ENCODE measurements around the gene CCDC117. TPM values are rescaled to one million over a fixed set of nuclear protein-coding genes. Genes with fewer than 3 reads are reported as not detected.

The CCDC117 gene
- polyA plus RNA-seq, 1 of the 3 experiments (the other 2 are of a cell fraction) = 4.2 TPM

DNA sequence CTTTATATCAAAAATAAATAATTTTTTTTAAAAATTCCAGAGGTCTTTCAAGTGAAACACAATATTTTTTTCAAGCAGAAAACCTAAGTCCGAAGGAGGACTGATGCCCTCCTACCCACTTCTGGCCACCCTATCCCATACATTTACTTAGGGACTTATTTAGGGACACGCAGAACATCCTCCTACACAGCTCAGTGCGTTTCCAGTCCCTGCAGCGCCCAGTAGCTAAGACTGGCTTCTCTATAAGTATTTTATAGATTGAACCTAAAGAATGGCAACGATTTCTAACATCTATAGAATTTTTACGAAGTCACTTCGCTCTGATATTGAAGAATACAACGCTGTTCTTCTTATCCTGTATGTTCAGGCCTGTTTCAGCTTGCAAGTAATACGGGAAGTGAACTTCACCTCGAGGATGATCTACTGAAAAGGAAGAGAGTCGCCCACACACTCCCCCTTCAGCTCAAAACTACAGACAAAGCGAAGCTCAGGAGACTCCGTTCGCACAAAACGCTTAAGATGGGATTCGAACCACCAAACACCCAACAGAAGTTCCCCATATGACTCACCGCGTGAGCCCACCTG is 31.2 kb upstream of the CCDC117 start (continued):
- TF ChIP-seq NRF1 (IDR thresholded peaks at IDR 0.05; ENCODE audit: low read depth, low read length) (no peak), EZH2phosphoT487 (IDR thresholded peaks at IDR 0.05; ENCODE audit: borderline replicate concordance, low read depth) (no peak), CTCF (IDR thresholded peaks at IDR 0.05) (no peak), FOSL2 (IDR thresholded peaks at IDR 0.05; ENCODE audit: borderline replicate concordance, low read depth) (peak; percentile 77), RXRA (IDR thresholded peaks at IDR 0.05; ENCODE audit: borderline replicate concordance, low read depth) (no peak), USF2 (IDR thresholded peaks at IDR 0.05; ENCODE audit: borderline replicate concordance, low read depth, low read length) (no peak)

DNA sequence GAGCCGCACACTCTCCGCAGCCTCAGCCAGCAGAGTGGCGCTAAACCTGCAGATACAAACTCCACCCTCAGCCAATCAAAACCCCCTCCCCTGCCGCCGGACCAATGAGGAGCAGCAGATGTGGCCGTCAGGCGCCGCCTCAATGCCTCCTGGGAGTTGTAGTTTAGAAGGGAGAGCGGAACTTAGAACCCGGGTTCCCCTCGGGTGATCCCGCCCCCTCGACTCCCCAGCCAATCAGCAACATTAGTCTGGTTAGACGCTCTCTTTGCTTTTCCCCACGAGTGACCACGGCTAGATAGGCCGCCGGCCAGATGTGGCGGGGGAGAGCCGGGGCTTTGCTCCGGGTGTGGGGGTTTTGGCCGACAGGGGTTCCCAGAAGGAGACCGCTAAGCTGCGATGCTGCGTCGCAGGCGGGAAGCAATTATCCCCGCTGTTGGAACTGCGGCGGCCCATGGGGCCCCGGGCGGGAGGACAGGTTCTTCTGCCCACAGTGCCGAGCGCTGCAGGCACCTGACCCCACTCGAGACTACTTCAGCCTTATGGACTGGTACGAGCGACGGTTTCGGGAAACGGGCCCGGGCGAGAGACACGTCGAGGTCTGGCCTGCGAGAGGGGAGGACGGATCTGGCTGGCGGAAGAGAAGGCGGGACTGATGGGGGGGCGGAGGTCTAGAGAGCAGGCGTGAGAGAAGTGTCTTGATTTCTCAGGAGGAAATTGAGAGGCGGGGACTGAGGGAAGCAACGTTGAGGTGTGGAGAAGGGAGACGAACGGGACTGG is 30.5 kb upstream of the CCDC117 start, which contains the start of the genes CHEK2 and HSCB:
Gene CHEK2 (minus strand): TSS at position 36 of the 777 bp plus-strand sequence. CDS start 7,099 bp downstream, outside the sequence.
Gene HSCB (plus strand): TSS at position 255 of the 777 bp plus-strand sequence. CDS start 57 bp downstream, at position 312.
- DNase-seq = peak; percentile 94
- peak within 1 kb of the TSS; percentile 96 to 99 for H3K27ac ChIP-seq (ENCODE audit: low read depth in 2 of 2, low read length in 1 of 2)
- peaks cover 42% of the 10 kb centered on the region for H3K79me2 ChIP-seq (ENCODE audit: insufficient read depth)
- ChIA-PET POLR2A (interaction anchor here (0.9 to 1.3 kb wide), 2 partner anchors 58 to 62 kb away, joined by 3 read pairs; partner anchors contain the start of gene TTC28), CTCF (interaction anchor here (1.0 kb wide), 1 partner anchor 87 kb away, joined by 3 read pairs; no protein-coding TSS in a partner anchor)
- peak within 1 kb of the TSS; percentile 98 for H2AFZ ChIP-seq (ENCODE audit: low read depth)
- peak within 1 kb of the TSS; percentile 90 for H3K4me2 ChIP-seq
- H3K9me2 ChIP-seq = no peaks in the 10 kb centered on the region
- 0% methylated on average over 32 of the region's 54 CpGs for WGBS (ENCODE audit: low lambda C conversion rate)
- peak within 1 kb of the TSS; percentile 74 to 90 for H3K4me3 ChIP-seq (ENCODE audit: low read depth in 2 of 2, low read length in 1 of 2)
- peaks cover 19% of the 10 kb centered on the region in 2 experiments for H3K36me3 ChIP-seq (replicated peaks in 1 of 2; ENCODE audit: control insufficient read depth in 1 of 2, insufficient read depth in 2 of 2, low read length in 1 of 2)
- H3K4me1 ChIP-seq (ENCODE audit: control insufficient read depth in 1 of 2, insufficient read depth in 2 of 2, low read depth in 1 of 2, low read length in 1 of 2) = peaks cover 0 to 11% of the 10 kb centered on the region in 2 experiments; a peak in 1 of 4 replicates
- H3K9ac ChIP-seq = peak within 1 kb of the TSS; percentile 95
- no peaks in the 10 kb centered on the region for H3K27me3 ChIP-seq (ENCODE audit: insufficient read depth)
- H3K9me3 ChIP-seq = no peaks in the 10 kb centered on the region
- peaks cover 11% of the 10 kb centered on the region for H3F3A ChIP-seq (replicated peaks; ENCODE audit: insufficient read depth)
- H4K20me1 ChIP-seq (ENCODE audit: insufficient read depth) = no peaks in the 10 kb centered on the region
- peak; percentile 15; the same call in 1 of the 2 replicates for TF ChIP-seq TAF1 (IDR thresholded peaks at IDR 0.05; ENCODE audit: borderline replicate concordance, low read depth, low read length)
- peak; percentile 83 for TF ChIP-seq GABPA (IDR thresholded peaks at IDR 0.05; ENCODE audit: low read depth)
- TF ChIP-seq IRF3 (IDR thresholded peaks at IDR 0.05; ENCODE audit: low read depth, low read length) = peak; percentile 69
- no peak for TF ChIP-seq NRF1 (IDR thresholded peaks at IDR 0.05; ENCODE audit: low read depth, low read length)
- no peak for TF ChIP-seq NFIC (IDR thresholded peaks at IDR 0.05; ENCODE audit: borderline replicate concordance)
- TF ChIP-seq MEF2A (IDR thresholded peaks at IDR 0.05; ENCODE audit: borderline replicate concordance, low read depth) = no peak
- TF ChIP-seq, protein P1, sequence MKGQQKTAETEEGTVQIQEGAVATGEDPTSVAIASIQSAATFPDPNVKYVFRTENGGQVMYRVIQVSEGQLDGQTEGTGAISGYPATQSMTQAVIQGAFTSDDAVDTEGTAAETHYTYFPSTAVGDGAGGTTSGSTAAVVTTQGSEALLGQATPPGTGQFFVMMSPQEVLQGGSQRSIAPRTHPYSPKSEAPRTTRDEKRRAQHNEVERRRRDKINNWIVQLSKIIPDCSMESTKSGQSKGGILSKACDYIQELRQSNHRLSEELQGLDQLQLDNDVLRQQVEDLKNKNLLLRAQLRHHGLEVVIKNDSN (IDR thresholded peaks at IDR 0.05; ENCODE audit: borderline replicate concordance, low read depth) = peak; percentile 74; the same call in 1 of the 2 replicates
- TF ChIP-seq SMC3 (IDR thresholded peaks at IDR 0.05; ENCODE audit: low read depth, low read length) = no peak
- TF ChIP-seq EP300 (IDR thresholded peaks at IDR 0.05; ENCODE audit: borderline replicate concordance in 1 of 2, low read depth in 1 of 2, low read length in 1 of 2) = no peak; a peak in 1 of 4 replicates
- TF ChIP-seq FOSL2 (IDR thresholded peaks at IDR 0.05; ENCODE audit: borderline replicate concordance, low read depth) = no peak
- no peak for TF ChIP-seq YY1 (IDR thresholded peaks at IDR 0.05; ENCODE audit: low read depth)
- TF ChIP-seq, protein P2, sequence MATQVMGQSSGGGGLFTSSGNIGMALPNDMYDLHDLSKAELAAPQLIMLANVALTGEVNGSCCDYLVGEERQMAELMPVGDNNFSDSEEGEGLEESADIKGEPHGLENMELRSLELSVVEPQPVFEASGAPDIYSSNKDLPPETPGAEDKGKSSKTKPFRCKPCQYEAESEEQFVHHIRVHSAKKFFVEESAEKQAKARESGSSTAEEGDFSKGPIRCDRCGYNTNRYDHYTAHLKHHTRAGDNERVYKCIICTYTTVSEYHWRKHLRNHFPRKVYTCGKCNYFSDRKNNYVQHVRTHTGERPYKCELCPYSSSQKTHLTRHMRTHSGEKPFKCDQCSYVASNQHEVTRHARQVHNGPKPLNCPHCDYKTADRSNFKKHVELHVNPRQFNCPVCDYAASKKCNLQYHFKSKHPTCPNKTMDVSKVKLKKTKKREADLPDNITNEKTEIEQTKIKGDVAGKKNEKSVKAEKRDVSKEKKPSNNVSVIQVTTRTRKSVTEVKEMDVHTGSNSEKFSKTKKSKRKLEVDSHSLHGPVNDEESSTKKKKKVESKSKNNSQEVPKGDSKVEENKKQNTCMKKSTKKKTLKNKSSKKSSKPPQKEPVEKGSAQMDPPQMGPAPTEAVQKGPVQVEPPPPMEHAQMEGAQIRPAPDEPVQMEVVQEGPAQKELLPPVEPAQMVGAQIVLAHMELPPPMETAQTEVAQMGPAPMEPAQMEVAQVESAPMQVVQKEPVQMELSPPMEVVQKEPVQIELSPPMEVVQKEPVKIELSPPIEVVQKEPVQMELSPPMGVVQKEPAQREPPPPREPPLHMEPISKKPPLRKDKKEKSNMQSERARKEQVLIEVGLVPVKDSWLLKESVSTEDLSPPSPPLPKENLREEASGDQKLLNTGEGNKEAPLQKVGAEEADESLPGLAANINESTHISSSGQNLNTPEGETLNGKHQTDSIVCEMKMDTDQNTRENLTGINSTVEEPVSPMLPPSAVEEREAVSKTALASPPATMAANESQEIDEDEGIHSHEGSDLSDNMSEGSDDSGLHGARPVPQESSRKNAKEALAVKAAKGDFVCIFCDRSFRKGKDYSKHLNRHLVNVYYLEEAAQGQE (IDR thresholded peaks at IDR 0.05; ENCODE audit: low read depth, low read length) = no peak
- peak; percentile 93 for TF ChIP-seq POLR2AphosphoS5 (IDR thresholded peaks at IDR 0.05; ENCODE audit: low read depth, low read length)
- TF ChIP-seq TEAD4 (IDR thresholded peaks at IDR 0.05; ENCODE audit: borderline replicate concordance, insufficient read depth) = no peak
- TF ChIP-seq SIN3A (IDR thresholded peaks at IDR 0.05; ENCODE audit: borderline replicate concordance, low read depth, low read length) = no peak
- no peak for TF ChIP-seq GATA2 (CRISPR knock-in tag; IDR thresholded peaks at IDR 0.05)
